Heart left ventricle (tissue), 13 donors: ENCODE measurements around the gene HS6ST3.

Experiments
- POLR2A ChIP-seq, 2 donors: fragments of 450-650 bp; IDR thresholded peaks; one replicate each; pipeline ENCODE4 v1.6.1; 2017; ENCODE audit warnings: antibody characterized with exemption in 2 of 2, mild to moderate bottlenecking in 2 of 2, moderate library complexity in 2 of 2
- TF ChIP-seq, protein P1 (sequence below), 12 donors: fragments of 200-600 bp; sonication (generic) in 4 of 12; IDR thresholded peaks; one replicate each; pipeline versions ENCODE4 v1.5.0 to v1.8.0; 2018 to 2022; ENCODE audit warnings: antibody characterized with exemption in 12 of 12, mild to moderate bottlenecking in 5 of 12
- donor health status: ischemic (EF 13 %, LVEDD 7.1; RV severe dilation, severe dysfunction).
- donor health status: DM: no; HTN: yes; CAD: no.
- donor health status: DM: no; HTN: no; CAD: no.
- donor health status: ischemic (EF 25% LVEDD 6.9; RV normal size, moderate dysfunction).
- donor health status: ischemic (EF 25% LVEDD 5.7; RV mildly dilated, moderate dysfunction).
- donor health status: ischemic (EF 35%, LVEDD 5.7; RV mildly dilated, moderate dysfunction).
- donor health status: nonischemic (EF 11% LVEDD 7.7; RV severe dilation, severe dysfunction).
- donor health status: DM: yes; HTN: yes; CAD: no.
- donor health status: PGD.
- donor health status: ischemic (EF 29% LVEDD 5.4; RV normal size, mild dysfunction).
- donor health status: nonischemic (EF 23%, LVEDD 6.1; RV moderate dilation, normal function).

DNA sequence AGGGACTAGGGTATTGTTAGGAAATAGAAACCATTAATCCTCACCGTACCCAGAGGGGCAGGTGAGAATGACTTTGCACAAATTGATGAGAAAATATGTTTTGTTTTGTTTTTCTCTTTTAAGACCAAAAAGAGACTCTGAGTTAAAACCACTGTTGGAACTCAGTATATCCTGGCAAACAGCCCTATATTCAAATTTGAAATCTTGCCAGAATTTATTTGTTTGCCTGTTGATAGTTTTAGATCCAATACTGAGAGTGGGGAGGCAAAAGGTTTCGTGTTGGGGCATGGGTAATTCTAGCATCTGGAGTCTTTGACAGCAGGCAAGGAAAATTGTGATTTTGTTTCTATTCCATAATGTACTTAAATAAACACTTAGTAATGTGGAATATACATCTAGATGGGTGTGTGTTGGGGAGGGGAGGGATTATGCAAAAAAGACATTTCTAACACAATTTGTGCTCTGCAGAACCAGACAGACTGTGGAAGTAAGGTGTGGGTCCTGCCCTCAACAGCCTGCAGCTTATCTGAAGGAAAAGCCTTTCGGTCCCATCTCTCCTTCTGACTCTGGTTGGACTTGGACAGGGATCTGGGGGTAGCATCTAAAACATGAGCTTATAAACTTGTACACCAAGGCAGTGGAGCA, 713.7 kb downstream of the HS6ST3 start:
- TF ChIP-seq, protein P1, sequence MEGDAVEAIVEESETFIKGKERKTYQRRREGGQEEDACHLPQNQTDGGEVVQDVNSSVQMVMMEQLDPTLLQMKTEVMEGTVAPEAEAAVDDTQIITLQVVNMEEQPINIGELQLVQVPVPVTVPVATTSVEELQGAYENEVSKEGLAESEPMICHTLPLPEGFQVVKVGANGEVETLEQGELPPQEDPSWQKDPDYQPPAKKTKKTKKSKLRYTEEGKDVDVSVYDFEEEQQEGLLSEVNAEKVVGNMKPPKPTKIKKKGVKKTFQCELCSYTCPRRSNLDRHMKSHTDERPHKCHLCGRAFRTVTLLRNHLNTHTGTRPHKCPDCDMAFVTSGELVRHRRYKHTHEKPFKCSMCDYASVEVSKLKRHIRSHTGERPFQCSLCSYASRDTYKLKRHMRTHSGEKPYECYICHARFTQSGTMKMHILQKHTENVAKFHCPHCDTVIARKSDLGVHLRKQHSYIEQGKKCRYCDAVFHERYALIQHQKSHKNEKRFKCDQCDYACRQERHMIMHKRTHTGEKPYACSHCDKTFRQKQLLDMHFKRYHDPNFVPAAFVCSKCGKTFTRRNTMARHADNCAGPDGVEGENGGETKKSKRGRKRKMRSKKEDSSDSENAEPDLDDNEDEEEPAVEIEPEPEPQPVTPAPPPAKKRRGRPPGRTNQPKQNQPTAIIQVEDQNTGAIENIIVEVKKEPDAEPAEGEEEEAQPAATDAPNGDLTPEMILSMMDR (IDR thresholded peaks at IDR 0.05) = no peak
- no peak for TF ChIP-seq POLR2A (IDR thresholded peaks at IDR 0.05)
